Liver (tissue), 9 donors: ENCODE results near the gene SH3BP5L. TPM values are rescaled to one million over a fixed set of nuclear protein-coding genes. Genes with fewer than 3 reads are reported as not detected.
"Not testable (repeated sequence)": the region's sequence is repeated elsewhere in the genome, so short reads cannot be mapped to it uniquely, and the experiment has no call there.

Experiments used
- DNase-seq: peaks from one replicate; pipeline ENCODE4 v3.0.0-alpha.2; 2017; ENCODE audit warnings: low spot score
- H3K27ac ChIP-seq, 2 donors: one replicate each; pipeline ENCODE4 v1.7.0; 2013; ENCODE audit warnings: inconsistent platforms in 2 of 2, low read length in 2 of 2, control low read depth in 1 of 2, low read depth in 1 of 2, mild to moderate bottlenecking in 1 of 2
- H3K27me3 ChIP-seq, 4 donors: one replicate each; pipeline versions ENCODE4 v1.6.1 to v1.7.0; 2013; ENCODE audit warnings: low read length in 3 of 4, inconsistent platforms in 1 of 4, mild to moderate bottlenecking in 1 of 4, moderate library complexity in 1 of 4; ENCODE audit not compliant: control insufficient read depth in 4 of 4, insufficient read depth in 4 of 4
- H3K36me3 ChIP-seq, 4 donors: one replicate each; pipeline versions ENCODE4 v1.6.1 to v1.7.0; 2013; ENCODE audit warnings: low read length in 3 of 4, mild to moderate bottlenecking in 3 of 4, low read depth in 1 of 4, moderate library complexity in 1 of 4; ENCODE audit not compliant: control insufficient read depth in 4 of 4, insufficient read depth in 3 of 4
- H3K4me1 ChIP-seq, 4 donors: one replicate each; pipeline versions ENCODE4 v1.6.1 to v1.7.0; 2013; ENCODE audit warnings: low read length in 3 of 4, mild to moderate bottlenecking in 3 of 4, moderate library complexity in 1 of 4; ENCODE audit not compliant: control insufficient read depth in 4 of 4, insufficient read depth in 4 of 4
- H3K4me3 ChIP-seq, 3 donors: one replicate each; pipeline versions ENCODE4 v1.6.1 to v1.7.0; 2013; ENCODE audit warnings: low read length in 3 of 3, control low read depth in 1 of 3, low read depth in 1 of 3, mild to moderate bottlenecking in 1 of 3
- H3K9ac ChIP-seq, 2 donors: one replicate each; pipeline ENCODE4 v1.7.0; 2013; ENCODE audit warnings: low read length in 2 of 2, mild to moderate bottlenecking in 2 of 2, moderate library complexity in 2 of 2, control low read depth in 1 of 2, low read depth in 1 of 2
- H3K9me3 ChIP-seq, 4 donors: one replicate each; pipeline versions ENCODE4 v1.6.1 to v1.7.0; 2013; ENCODE audit warnings: low read length in 3 of 4; ENCODE audit not compliant: control insufficient read depth in 4 of 4
- ATF3 ChIP-seq: IDR thresholded peaks from 2 replicates; pipeline ENCODE4 v1.6.1; 2016; ENCODE audit warnings: antibody characterized with exemption
- CTCF ChIP-seq: fragments of 150-350 bp; IDR thresholded peaks from 2 replicates; pipeline ENCODE4 v1.5.1; 2017; ENCODE audit warnings: improper control_type of control experiment, low read depth, low read length; ENCODE audit not compliant: missing input control
- FOXA1 ChIP-seq: IDR thresholded peaks from 2 replicates; pipeline ENCODE4 v1.6.1; 2016; ENCODE audit warnings: antibody characterized with exemption
- FOXA2 ChIP-seq: IDR thresholded peaks from 2 replicates; pipeline ENCODE4 v1.6.1; 2016; ENCODE audit warnings: antibody characterized with exemption
- GABPA ChIP-seq, 2 donors: IDR thresholded peaks in 1 of 2; conservative IDR thresholded peaks in 1 of 2; 2 replicates each; pipeline ENCODE4 v1.6.1; 2016; ENCODE audit warnings: antibody characterized with exemption in 2 of 2, mild to moderate bottlenecking in 1 of 2, moderate library complexity in 1 of 2
- HNF4A ChIP-seq, 2 donors: conservative IDR thresholded peaks; 2 replicates each; pipeline ENCODE4 v1.6.1; 2016; ENCODE audit warnings: antibody characterized with exemption in 2 of 2, mild to moderate bottlenecking in 2 of 2
- HNF4G ChIP-seq: IDR thresholded peaks from 2 replicates; pipeline ENCODE4 v1.6.1; 2016; ENCODE audit warnings: antibody characterized with exemption
- JUND ChIP-seq, 2 donors: IDR thresholded peaks; 2 replicates each; pipeline ENCODE4 v1.6.1; 2016; ENCODE audit warnings: antibody characterized with exemption in 2 of 2
- MAX ChIP-seq: IDR thresholded peaks from 2 replicates; pipeline ENCODE4 v1.6.1; 2016; ENCODE audit warnings: antibody characterized with exemption
- NR2F2 ChIP-seq: IDR thresholded peaks from 2 replicates; pipeline ENCODE4 v1.6.1; 2016; ENCODE audit warnings: antibody characterized with exemption
- RAD21 ChIP-seq, 2 donors: IDR thresholded peaks; 2 replicates each; pipeline ENCODE4 v1.6.1; 2016; ENCODE audit warnings: antibody characterized with exemption in 2 of 2, mild to moderate bottlenecking in 2 of 2
- REST ChIP-seq: IDR thresholded peaks from 2 replicates; pipeline ENCODE4 v1.6.1; 2016; ENCODE audit warnings: antibody characterized with exemption, mild to moderate bottlenecking
- RXRA ChIP-seq, 2 donors: IDR thresholded peaks; 2 replicates each; pipeline ENCODE4 v1.6.1; 2017 to 2018; ENCODE audit warnings: antibody characterized with exemption in 2 of 2, mild to moderate bottlenecking in 1 of 2
- SP1 ChIP-seq: IDR thresholded peaks from 2 replicates; pipeline ENCODE4 v1.6.1; 2018; ENCODE audit warnings: antibody characterized with exemption, mild to moderate bottlenecking
- TAF1 ChIP-seq: conservative IDR thresholded peaks from 2 replicates; pipeline ENCODE4 v1.6.1; 2016; ENCODE audit warnings: antibody characterized with exemption, mild to moderate bottlenecking
- YY1 ChIP-seq: IDR thresholded peaks from 2 replicates; pipeline ENCODE4 v1.6.1; 2016; ENCODE audit warnings: antibody characterized with exemption, mild to moderate bottlenecking
- ZBTB33 ChIP-seq: IDR thresholded peaks from 2 replicates; pipeline ENCODE4 v1.6.1; 2016; ENCODE audit warnings: antibody characterized with exemption
- WGBS: extraction: QIAGEN DNeasy Blood & Tissue Kit; methylation state at CpG from one replicate; pipeline ENCODE4 v1.1.7; 2013; 5-methylcytosine and 5-hydroxymethylcytosine counted together
- polyA plus RNA-seq, 2 donors: library from polyadenylated mRNA; stranded (reverse) in 1 of 2; unstranded in 1 of 2; fragments of 200-250 nt in 1 of 2; fragments of >200 nt in 1 of 2; fragmentation: Nextera tagmentation in 1 of 2; extraction: Ambion mirVana in 1 of 2; gene quantifications; one replicate each; pipeline versions ENCODE4 v1.2.1 to v1.2.3, GENCODE V29; 2013 to 2015
- total RNA-seq, 2 donors: library from RNA; depleted of rRNA; stranded (reverse); fragments of >200 nt; gene quantifications; one replicate each; pipeline ENCODE4 v1.2.3, GENCODE V29; 2014
- donor health status: healthy.
- donor health status: healthy.
- donor health status: healthy.
- donor health status: healthy.
- donor health status: healthy.

Gene SH3BP5L
- total and polyA plus RNA-seq, 4 donors, result 1.5 to 16.4 (median 12.4) TPM

- no peak for TF ChIP-seq ATF3
- no peak for TF ChIP-seq FOXA1
- TF ChIP-seq SP1, result no peak
- TF ChIP-seq RAD21 (IDR thresholded peaks at IDR 0.05), result no peak
- Histone ChIP-seq H3K9ac (no peak overlapping the region), H3K27me3 (no peaks in the 10 kb centered on the region), H3K36me3 (no peaks in the 10 kb centered on the region), H3K4me1 (peaks cover 0 to 4% (median 0%) of the 10 kb centered on the region in 4 donors), H3K27ac (no peak overlapping the region), H3K9me3 (no peaks in the 10 kb centered on the region), H3K4me3 (no peak overlapping the region)
- 88% methylated on average over 5 of the region's 5 CpGs for WGBS
- DNase-seq, result no peak
Observed at GRCh38 chr1:248790456-248790855, 35.3 kb downstream of the SH3BP5L start.

GRCh38 chr1:248789337-248789736, 36.4 kb downstream of the SH3BP5L start:
- not testable (repeated sequence) for H3K4me1 ChIP-seq, H3K36me3 ChIP-seq, H3K9ac ChIP-seq, DNase-seq, H3K27me3 ChIP-seq, H3K27ac ChIP-seq, H3K4me3 ChIP-seq, H3K9me3 ChIP-seq
- 85% methylated on average over 2 of the region's 2 CpGs for WGBS

GRCh38 chr1:248788327-248788726, 37.4 kb downstream of the SH3BP5L start:
- no peak overlapping the region for H3K9ac ChIP-seq
- H3K36me3 ChIP-seq, result no peaks in the 10 kb centered on the region
- WGBS, result 79% methylated on average over 3 of the region's 3 CpGs
- H3K27ac ChIP-seq, result no peak overlapping the region
- no peaks in the 10 kb centered on the region for H3K9me3 ChIP-seq
- peaks cover 0 to 4% (median 0%) of the 10 kb centered on the region in 4 donors for H3K4me1 ChIP-seq
- TF ChIP-seq MAX (no peak), ZBTB33 (no peak), RXRA (IDR thresholded peaks at IDR 0.05) (no peak), SP1 (no peak), HNF4G (no peak), CTCF (no peak), REST (no peak), JUND (IDR thresholded peaks at IDR 0.05) (no peak), NR2F2 (no peak), RAD21 (IDR thresholded peaks at IDR 0.05) (no peak), HNF4A (conservative IDR thresholded peaks at IDR 0.05) (no peak), YY1 (no peak), GABPA (IDR thresholded peaks at IDR 0.05 in 1 of 2, conservative IDR thresholded peaks at IDR 0.05 in 1 of 2) (no peak), FOXA2 (no peak), FOXA1 (no peak), TAF1 (no peak)
- H3K27me3 ChIP-seq, result no peaks in the 10 kb centered on the region
- H3K4me3 ChIP-seq, result no peak overlapping the region
- DNase-seq, result no peak
